ENCODE measurements around the gene AUTS2. TPM values are rescaled to one million over a fixed set of nuclear protein-coding genes. Genes with fewer than 3 reads are reported as not detected.

Gene AUTS2
- total and polyA plus RNA-seq, 10 donors, result 6.1 to 54.8 (median 29.1) TPM

DNA sequence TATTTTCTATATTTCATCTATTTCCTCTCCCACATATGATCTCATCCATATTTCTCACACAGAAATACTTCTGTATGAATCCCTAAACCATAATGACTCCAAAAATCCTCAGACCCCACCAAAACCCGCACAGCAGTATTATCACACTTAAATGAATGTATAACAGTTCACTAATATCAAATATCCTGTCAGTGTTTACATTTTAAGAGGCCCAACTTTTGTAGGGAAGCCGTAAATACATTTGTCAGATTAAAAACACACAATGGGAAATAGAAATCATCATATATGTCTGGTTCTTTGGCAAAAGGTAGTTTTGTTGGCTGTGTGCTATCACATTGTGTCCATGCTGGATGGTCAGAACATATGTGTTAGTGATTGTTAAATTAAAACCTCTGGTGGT lies 4.2 kb downstream of the AUTS2 start:
- Histone ChIP-seq H3K4me3 (no peak overlapping the region), H3K9me3 (no peaks in the 10 kb centered on the region), H3K27me3 (replicated peaks in 1 of 7) (peaks cover 0 to 38% (median 8%) of the 10 kb centered on the region in 7 donors), H3K27ac (no peak overlapping the region), H3K4me1 (peaks cover 3 to 57% (median 33%) of the 10 kb centered on the region in 6 donors), H3K36me3 (no peaks in the 10 kb centered on the region)
- intact Hi-C loops (cut with DNase I; ENCODE audit: low total_unique reads), result no loop called here
- WGBS, 5 donors, result 91 to 97% (median 92%) methylated on average over 2 of the region's 2 CpGs
- TF ChIP-seq POLR2A (IDR thresholded peaks at IDR 0.05), result no peak
- no peak for TF ChIP-seq POLR2AphosphoS5 (IDR thresholded peaks at IDR 0.05)
- TF ChIP-seq, protein P1, sequence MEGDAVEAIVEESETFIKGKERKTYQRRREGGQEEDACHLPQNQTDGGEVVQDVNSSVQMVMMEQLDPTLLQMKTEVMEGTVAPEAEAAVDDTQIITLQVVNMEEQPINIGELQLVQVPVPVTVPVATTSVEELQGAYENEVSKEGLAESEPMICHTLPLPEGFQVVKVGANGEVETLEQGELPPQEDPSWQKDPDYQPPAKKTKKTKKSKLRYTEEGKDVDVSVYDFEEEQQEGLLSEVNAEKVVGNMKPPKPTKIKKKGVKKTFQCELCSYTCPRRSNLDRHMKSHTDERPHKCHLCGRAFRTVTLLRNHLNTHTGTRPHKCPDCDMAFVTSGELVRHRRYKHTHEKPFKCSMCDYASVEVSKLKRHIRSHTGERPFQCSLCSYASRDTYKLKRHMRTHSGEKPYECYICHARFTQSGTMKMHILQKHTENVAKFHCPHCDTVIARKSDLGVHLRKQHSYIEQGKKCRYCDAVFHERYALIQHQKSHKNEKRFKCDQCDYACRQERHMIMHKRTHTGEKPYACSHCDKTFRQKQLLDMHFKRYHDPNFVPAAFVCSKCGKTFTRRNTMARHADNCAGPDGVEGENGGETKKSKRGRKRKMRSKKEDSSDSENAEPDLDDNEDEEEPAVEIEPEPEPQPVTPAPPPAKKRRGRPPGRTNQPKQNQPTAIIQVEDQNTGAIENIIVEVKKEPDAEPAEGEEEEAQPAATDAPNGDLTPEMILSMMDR (IDR thresholded peaks at IDR 0.05 in 8 of 11, conservative IDR thresholded peaks at IDR 0.05 in 3 of 11), result no peak
- no peak for DNase-seq

DNA sequence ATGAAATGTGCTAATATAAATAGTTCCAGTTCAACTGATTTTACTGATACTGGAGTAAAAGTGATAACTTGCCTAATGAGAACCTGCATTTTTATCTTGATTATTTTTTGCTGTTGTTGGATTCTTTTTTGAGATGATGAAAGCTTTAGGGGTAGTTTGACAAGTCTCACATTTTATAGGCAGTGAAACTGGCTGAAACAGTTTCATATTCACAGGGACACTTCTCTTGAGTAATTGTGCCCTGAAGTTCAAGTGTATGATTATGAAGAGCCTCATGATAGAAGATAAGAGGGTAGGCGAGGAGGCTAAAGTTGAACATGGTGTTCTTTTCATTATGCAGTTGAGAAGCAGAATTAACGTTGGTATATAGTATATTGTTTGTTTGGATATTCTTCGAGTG lies 5.1 kb downstream of the AUTS2 start:
- 61 to 77% (median 66%) methylated on average over 3 of the region's 3 CpGs for WGBS, 5 donors

DNA sequence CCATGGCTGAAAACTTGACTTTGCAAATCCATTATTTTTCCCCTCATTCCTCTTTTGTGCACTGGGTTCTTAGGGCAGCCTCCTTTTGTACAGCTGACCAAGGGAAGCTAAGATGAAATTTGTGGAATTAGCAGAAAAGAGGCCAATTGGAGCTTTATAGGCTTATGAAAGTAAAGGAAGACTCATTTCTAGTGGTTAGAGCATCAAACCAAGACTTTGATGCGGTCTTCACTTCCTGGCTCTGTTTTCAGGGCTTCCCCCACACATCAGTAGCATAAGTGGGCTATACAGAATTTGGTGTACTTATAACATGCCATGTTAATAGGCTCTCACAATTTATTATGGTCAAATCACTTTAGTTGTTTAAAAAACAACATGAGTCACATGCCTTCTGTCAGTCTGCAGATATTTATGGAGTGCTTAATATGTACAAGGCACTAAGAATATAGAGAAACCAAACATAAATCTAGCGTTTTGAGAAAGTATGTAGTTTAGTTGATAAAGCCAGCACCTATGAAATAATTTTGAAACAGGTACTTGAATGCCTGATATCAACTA lies 5.7 kb downstream of the AUTS2 start:
- Histone ChIP-seq H3K4me3 (no peak overlapping the region), H3K36me3 (no peaks in the 10 kb centered on the region), H3K9me3 (no peaks in the 10 kb centered on the region), H3K27ac (no peak overlapping the region), H3K4me1 (peaks cover 3 to 49% (median 30%) of the 10 kb centered on the region in 6 donors), H3K27me3 (replicated peaks in 1 of 7) (peaks cover 0 to 24% (median 8%) of the 10 kb centered on the region in 7 donors)
- no peak for DNase-seq
- 38 to 55% (median 46%) methylated on average over 2 of the region's 2 CpGs for WGBS, 5 donors
- TF ChIP-seq, protein P1 (IDR thresholded peaks at IDR 0.05 in 8 of 11, conservative IDR thresholded peaks at IDR 0.05 in 3 of 11), result no peak
- no peak for TF ChIP-seq POLR2A (IDR thresholded peaks at IDR 0.05)
- TF ChIP-seq POLR2AphosphoS5 (IDR thresholded peaks at IDR 0.05), result no peak
- intact Hi-C loops (cut with DNase I; ENCODE audit: low total_unique reads), result no loop called here

More for the DNA sequence above, 5.1 kb downstream of the AUTS2 start:
- Histone ChIP-seq H3K36me3 (no peaks in the 10 kb centered on the region), H3K27me3 (replicated peaks in 1 of 7) (peaks cover 0 to 31% (median 8%) of the 10 kb centered on the region in 7 donors), H3K4me3 (no peak overlapping the region), H3K9me3 (no peaks in the 10 kb centered on the region), H3K4me1 (peaks cover 3 to 54% (median 31%) of the 10 kb centered on the region in 6 donors), H3K27ac (no peak overlapping the region)
- TF ChIP-seq, protein P1 (IDR thresholded peaks at IDR 0.05 in 8 of 11, conservative IDR thresholded peaks at IDR 0.05 in 3 of 11), result no peak
- no peak for TF ChIP-seq POLR2A (IDR thresholded peaks at IDR 0.05)
- TF ChIP-seq POLR2AphosphoS5 (IDR thresholded peaks at IDR 0.05), result no peak
- intact Hi-C loops (cut with DNase I; ENCODE audit: low total_unique reads), result no loop called here
- DNase-seq, result no peak

DNA sequence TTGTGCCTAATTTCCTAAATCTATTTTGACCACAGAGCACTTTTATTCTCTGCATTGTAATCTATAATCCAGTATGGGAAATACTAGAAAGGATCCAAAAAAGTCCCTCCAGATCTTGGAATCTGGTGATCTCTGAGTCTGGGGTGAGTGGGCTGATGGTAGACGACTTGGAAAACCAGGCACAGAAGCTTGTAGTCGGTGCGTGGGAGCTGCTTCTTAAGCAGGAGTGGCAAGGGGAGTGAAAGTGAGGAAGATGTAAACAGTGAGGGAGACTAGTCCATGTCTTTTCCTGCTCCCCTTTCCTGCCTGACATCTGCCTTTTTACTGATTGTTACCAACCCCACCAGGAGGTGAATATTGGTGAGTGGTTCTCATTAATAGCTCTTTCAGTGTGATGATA lies 6.8 kb downstream of the AUTS2 start:
- Histone ChIP-seq H3K9me3 (no peaks in the 10 kb centered on the region), H3K4me1 (peaks cover 3 to 40% (median 23%) of the 10 kb centered on the region in 6 donors), H3K27me3 (replicated peaks in 1 of 7) (peaks cover 0 to 14% (median 0%) of the 10 kb centered on the region in 7 donors), H3K4me3 (no peak overlapping the region), H3K27ac (no peak overlapping the region), H3K36me3 (no peaks in the 10 kb centered on the region)
- WGBS, 5 donors, result 71 to 87% (median 76%) methylated on average over 3 of the region's 3 CpGs
- DNase-seq, result no peak
- intact Hi-C loops (cut with DNase I; ENCODE audit: low total_unique reads), result no loop called here
- TF ChIP-seq POLR2AphosphoS5 (IDR thresholded peaks at IDR 0.05) (no peak), POLR2A (IDR thresholded peaks at IDR 0.05) (no peak)
- TF ChIP-seq, protein P1 (IDR thresholded peaks at IDR 0.05 in 8 of 11, conservative IDR thresholded peaks at IDR 0.05 in 3 of 11), result no peak

Data from spleen (tissue), 11 donors.